GM21515 (cell line): Measurements from ENCODE around the gene CLNK.
"Not testable (repeated sequence)": the region's sequence is repeated elsewhere in the genome, so short reads cannot be mapped to it uniquely, and the experiment has no call there.

Experiments used
- ATAC-seq: cut with Tn5 transposase; IDR thresholded peaks from one replicate; pipeline ENCODE4 v1.9.1; 2021; ENCODE audit not compliant: unreplicated experiment

CLNK gene

DNA sequence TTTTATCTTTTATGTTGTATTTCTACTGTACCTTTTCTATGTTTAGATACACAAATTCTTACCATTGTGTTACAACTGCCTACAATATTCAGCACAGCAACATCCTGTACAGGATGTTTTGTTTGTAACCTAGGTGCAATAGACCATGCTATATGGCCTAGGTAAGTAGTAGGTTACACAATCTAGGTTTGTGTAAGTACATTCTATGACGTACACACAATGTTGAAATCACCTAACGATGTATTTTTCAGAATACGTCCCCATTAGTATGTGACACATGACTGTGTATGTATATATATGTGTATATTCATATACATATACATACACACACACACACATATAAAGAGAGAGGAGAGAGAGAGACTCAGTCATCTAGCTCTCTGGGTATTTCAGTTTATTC, 103.5 kb downstream of the CLNK start:
- ATAC-seq = no peak

DNA sequence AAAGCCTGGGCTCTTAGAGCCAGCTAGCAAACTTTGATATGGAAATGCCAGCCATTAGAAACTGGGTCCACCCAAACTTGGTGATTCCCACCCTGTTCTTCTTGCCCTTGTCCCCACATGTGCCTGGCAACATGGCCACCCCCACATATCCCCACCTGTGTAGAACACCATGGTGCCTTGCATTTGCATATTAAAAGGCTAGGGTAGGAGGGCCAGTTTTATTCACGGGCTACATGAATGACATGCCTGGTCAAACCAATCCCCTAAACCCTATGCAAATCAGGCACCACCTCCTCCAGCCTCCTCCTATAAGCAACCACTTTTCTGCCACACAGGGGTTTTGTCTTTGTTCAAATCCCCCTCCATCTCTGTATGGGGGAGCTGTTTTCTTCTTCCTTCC, 104.9 kb downstream of the CLNK start:
- no peak for ATAC-seq

DNA sequence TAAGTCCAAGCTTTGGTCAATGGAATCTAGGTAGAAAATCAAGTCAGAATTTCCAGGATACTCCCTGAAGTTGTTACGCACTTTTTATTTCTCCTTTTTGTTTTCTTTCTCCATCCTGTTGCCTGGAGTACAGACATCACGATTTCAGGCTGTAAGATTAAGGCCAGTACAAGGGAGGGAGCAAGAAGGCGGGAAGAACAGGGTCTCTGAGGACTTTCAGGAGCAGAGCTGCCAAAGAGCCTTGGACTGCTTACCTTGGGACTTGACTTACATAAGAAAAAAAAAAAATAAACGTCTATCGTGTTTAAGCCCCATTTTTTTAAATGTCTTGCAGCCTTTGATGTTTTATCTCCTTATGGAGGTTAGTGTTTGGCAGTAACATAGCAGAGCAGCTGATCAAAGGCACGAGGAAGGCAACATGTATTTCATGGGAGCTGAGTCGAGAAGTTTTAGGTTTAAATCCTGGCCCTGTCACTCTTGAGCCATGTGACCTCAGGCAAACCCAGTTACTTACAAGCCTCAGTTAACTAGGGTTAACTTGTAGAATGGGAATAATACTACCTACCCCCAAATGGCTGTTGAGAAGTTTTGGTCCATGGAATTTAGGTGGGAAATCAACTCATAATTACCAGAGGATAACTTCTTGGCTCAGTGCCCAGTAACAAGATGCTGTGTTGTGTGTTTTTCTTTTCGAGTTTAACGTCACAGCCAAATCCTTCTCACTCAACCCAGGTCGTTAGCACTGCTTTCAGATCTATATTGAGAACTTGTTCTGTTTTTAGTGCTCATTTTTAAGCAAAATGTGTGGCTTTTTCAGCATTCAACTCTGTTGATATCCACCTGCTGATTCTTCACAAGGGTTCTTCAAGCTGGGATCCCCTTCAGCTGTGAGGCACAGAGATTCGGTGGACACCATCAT, 106.8 kb downstream of the CLNK start:
- ATAC-seq = peak; percentile 69

DNA sequence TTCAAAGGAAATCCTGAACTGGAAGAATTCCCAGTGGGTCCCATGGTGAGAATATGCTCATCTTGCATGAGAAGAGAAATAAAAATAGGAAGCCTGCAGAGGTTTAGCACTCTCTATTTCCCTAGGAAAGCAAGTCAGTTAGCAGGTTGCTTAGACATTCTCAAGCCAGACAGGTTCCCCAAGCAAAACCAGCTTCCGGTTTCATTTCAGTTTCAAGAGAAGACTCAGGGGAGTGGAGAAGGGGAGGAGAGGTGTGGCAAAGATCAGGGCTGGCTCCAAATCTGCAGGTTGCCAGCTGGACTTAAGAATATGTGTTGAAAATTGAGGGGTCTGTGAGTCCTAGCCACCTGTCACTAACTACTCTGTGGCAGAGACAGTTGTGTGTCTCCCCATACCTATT, 107.5 kb downstream of the CLNK start:
- peak; percentile 66 for ATAC-seq

DNA sequence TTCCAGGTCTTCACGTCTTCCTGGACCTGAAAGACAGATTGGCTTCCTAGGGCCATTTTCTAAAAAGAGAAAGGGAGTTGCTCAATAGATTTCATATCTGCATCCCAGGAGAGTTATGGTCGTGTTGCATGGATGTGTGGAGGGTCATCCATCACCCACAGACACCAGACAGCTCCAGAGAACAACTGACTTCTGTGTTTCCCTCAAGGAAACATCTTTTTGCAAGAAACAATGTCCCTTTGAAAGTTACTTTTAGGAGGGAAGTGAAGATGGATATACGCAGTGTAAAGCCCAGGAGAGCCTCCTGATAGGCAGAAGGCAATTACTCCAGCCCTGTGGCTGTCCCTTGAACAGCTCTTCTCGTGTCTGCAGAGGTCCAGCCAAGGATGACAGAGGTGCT, 108.3 kb downstream of the CLNK start:
- no peak for ATAC-seq

DNA sequence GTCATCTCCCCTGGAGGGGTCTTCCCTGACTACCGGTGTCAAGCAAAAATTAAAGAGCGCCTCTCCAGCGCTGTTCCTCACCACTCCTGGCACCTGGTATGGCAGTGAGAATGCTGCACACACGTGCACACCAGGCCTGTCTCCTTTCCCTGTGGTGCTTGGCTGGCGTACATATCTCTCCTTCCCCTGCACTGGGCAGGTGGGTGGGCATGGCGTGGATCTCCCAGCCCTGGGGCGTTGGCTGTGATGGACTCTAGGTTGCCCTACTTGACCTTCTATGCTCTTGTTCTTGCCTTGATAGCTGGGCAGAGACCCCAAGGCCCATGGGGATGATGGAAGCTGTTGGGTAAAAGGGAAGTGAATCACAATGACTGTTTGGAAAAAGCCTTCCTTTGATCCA, 109.2 kb downstream of the CLNK start:
- ATAC-seq = no peak

DNA sequence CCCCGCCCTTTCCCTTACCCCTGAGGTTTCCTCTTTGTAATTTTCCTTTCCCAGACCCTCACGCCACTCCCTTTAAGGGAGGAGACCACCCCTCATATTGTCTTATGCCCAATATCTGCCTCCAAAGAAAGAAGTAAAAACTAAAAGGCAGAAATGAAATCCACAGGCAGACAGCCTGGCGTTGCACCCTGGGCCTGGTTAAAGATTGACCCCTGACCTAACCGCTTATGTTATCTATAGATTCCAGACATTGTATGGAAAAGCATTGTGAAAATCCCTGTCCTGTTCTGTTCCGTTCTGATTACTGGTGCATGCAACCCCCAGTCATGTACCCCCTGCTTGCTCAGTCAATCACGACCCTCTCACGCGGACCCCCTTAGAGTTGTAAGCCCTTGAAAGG, 110.0 kb downstream of the CLNK start:
- not testable (repeated sequence) for ATAC-seq

DNA sequence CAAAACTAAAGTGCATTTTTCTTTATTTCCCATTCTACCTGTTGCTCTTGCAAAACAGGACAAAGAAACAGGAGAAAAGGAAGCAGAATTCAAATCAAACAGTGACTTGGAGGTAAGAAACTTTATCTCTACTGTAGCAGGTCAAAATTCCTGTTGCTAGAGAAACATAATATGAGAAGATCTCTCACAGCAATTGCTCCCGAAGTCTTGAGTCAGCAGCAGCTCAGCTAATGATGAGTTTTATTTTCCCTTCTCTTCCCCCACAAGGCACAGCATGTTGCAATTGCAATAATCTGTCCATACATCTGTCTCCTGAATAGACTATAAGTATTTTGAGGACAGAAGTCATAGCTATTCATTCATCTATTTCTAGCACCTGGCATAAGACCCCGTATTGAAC, 112.7 kb downstream of the CLNK start:
- no peak for ATAC-seq

DNA sequence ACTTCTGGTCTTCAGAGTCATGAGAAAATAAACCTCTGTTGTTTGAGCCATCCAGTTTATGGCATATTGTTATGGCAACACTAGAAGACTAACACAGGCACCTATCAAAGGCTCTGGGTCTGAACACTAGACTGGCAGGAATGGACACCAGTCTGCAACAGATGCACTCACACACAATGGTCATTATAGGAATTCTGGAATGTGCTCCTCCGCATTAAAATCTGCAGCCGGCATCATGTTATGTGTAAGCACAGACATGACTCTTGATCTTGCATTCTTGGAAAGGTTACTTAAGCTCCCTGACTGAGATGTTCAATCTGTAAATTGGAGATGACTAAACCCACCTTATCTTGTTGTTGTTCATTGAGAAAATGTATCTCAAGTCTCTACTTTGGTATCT, 115.1 kb downstream of the CLNK start:
- ATAC-seq = no peak

DNA sequence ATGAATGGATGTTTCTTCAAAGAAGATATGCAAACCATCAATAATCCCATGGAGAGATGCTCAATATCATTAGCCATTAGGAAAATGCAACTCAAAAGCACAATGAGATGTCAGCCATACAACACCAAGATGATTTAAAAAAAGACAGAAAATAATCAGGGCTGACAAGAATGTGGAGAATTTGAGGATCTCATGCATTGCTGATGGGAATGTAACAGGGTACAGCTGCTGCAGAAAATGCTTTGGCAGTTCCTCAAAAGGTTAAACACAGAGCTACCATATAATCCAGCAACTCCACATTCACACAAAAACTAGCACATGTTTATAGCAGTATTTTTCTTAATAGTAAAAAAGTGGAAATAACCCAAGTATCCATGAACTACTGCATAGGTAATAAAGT, 116.8 kb downstream of the CLNK start:
- ATAC-seq = no peak

DNA sequence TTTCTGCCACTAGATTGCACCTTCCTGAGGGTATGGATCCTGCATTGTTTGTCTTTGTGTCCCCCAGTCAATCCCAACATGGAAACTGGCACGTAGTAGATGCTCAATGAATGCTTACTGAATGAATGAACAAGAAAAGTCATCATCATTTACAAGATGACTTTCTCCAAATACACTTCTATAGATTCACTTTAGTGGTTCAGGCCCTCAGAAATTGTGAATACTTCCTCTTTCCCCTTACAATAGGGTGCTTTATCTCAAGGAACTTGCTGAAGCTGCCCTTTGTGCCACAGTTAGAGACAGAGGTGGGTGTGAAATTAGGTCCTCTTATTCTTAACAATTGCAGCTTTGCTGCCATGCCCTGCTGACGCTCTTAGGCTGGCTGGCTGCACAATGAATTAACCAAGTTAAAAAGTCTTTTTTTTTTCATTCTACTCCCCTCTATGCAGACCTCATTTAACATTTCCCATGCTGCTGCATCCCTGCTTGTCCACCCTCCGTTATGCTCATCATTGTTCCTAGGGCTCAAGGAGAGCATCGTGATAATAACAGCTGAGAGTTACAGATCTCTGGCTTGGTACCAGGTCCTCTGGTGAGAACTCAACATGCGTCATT, 119.3 kb downstream of the CLNK start:
- ATAC-seq = no peak

DNA sequence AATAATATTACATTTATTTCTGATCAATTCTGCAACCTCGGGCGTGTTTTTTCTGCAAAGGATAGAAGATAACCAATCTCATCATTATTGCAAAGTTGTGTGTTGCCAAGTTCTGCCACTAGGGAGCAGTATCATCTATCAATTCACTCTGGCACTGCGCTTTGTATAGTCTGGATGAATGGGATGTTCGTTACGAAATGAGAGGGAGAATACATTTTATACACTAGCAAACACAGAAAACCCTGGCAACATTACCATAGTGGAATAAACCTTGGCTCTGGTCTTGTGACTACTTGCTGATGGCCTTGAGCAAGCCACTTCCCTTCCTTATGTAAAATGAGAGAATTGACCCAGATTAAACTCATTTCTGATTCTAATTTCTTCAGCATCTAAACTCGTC, 129.9 kb downstream of the CLNK start:
- peak; percentile 80 for ATAC-seq

DNA sequence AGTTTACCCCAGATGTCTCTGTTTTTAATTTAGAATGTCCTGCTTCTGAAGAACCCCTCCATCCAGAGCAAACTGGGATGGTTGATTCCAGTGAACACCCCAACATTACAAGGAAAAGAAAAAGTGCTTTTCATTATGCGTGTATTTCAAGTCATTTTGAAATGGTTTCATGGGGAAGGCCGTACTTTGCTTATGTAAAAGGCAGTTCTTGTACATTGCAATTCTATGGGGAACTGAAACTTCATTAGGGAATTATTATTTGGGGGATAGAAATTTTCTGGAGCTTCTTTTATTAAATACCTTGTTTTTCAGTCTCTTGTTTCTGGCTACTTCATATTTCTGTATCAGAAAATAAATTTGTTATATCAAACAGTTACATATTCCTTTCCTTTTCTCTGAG, 130.4 kb downstream of the CLNK start:
- ATAC-seq = no peak

DNA sequence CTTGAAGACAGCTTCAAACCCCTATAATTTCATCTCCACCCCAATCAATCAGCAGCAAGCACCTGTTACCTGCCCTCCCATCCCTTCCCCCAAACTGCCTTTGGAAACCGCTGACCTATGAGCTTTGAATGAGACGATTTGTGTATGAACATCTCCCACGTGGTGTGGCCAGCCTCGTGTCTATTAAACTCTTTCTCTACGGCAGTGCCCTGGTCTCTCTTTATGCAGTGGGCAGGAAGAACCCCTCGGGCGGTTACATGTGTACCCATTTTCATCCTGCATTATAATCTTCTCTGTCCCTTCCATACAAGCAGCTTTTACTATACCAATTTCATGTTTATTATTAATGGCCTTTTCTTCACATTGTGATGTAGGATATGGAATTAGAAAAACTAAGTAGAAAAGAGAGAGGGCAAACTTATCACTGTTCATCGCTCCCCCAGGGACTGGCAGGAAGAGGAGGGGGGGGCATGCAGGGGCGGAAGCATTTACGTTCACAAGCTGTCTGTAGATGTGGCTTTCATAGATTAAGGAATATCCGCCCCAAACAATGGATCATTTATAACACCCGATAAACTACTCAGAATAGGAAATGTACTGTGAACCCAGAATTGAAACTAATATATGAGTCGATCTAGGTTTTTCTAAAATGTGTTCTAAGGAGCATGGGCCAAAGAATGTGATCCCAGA, 131.8 kb downstream of the CLNK start:
- ATAC-seq = no peak

DNA sequence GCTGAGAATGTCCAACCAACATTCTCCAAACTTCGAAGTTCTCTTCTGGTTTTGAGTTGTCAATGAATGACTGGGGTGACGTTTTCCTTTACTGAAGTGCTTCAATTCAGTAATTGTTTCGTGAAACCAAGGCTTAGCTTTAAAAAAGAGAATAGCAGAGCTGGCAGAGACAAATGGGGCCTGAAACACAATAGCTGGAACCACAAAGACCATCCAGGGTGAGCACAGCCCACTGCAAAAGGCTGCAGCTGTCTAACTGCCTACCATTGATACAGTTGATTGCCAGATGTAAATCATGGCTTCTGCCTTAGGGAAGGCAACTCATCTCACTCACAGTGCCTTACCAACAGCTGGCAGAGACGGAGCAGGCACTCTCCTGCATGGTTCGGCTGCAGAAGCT, 148.7 kb downstream of the CLNK start:
- peak; percentile 53 for ATAC-seq

DNA sequence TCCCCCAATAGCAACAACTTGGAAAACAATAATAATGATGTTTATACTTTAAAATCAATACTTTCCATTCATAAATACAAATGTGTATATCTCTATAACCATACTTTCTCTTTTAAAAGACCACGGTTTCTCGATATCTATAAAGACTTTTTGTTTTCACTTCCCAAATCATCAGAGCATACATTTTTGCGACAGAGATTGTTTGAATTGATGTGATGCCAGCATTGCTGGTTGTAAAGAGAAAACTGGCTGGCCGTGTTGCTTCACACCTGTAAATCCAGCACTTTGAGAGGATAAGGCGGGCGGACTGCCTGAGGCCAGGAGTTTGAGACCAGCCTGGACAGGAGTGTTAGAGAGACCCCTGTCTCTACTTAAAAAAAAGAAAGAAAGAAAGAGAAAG, 149.7 kb downstream of the CLNK start:
- ATAC-seq = no peak

DNA sequence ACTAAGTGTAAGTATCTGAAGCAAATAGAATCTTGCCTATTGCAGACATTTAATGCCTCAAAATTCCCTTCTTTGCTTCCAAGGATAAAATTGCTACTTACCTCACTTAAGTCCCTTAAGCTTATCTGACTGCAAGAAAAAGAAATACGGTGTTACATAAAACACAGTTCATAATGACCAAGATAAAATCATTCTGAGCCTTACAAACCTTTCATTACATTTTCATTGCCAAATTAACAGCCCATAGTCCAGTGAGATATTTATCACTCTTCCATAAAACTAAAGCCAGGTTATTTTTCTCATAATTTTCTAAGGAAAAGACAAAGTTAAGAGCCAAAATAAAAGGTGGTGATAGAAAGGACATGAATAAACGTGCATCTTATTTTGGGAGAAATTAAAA, 152.4 kb downstream of the CLNK start:
- no peak for ATAC-seq

DNA sequence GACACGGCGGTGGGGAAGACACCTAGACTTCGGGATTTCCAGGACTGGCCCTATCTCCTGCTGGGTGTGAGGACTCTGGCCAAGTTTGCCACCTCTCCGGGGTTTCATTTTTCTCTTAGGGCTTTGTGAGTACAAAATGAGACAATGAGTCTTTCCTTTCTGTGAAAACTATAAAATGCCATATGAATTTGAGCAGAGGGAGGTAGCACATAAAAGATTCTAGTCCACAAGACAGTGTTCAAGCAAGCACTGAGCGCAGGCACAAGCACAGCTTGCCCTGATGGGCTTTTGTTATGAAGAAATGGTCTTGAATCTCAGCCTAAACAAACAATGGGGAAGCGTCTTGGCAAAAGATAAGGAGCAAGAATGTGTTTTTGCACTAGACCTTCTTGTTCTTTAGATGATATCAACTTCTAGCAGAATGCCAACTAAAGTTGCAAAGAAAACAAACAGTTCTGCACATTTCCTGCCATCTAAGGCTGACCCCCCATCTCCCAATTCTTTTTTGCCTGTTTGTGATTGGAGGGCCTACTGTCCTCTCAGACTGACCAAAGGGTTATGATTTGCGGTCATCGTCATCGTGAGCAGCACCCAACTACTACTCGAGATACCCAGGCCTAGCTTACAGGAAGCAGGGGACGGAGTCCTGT, 154.3 kb downstream of the CLNK start:
- ATAC-seq = no peak

DNA sequence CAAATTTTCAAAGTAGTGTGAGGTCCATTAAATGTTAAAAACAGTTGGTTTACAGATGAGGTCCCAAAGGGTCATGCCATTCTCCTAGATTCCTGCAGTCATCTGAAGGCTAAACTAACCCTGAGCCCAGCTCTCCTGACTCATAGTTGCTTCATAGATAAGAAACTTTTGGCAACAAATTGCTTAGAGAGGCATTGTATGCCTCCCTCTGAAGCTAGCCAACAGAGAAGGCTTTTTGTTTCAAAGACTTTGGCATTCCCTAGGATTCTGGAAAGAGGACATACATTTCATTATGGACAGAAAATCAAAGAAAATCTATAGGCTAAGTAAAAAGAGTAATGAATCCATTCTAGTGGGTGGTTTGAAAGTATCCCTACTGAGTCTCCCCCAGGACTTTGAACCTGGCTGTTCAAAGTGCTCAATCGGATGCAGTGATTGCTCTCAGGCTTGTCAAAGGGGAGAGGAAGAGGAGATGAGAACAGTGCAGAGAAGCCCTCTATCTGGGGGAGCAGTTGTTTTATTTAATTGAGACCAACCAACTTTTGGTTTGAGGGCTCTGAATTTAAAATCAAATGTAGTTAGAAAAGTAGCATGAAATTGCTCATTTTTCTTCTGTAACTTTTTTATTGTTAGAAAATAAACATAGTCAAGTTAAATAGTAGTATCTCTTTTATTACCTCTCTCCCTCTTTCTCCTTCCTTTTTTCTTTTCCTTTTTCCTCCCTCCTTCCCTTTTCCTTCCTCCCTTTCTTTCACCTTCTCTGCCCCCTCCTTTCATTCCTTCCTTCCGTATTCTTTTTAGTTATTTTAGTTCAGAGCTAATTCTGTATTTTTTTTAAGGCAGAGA, 155.1 kb downstream of the CLNK start:
- ATAC-seq = no peak

DNA sequence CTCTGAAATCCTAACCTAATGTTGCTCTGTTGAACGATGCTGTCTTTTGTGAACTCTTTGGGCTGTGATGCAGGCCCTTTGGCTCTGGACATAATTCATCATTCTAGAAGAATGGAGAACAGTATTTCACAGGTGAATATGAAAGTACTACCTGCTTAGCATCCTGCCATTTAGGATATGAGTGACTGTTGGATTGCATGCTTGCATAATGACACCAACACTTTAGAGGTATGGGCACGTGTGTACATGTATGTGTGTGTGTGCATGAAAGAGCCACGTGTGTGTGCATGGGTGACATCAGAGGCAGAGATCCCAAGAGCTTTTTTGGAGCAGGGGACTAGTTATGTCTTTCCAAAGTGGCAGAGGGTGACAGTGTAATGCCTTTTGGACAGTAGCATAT, 157.1 kb downstream of the CLNK start:
- ATAC-seq = no peak
